Endometrium (tissue), 2 donors: ENCODE measurements around the gene PXYLP1.

Source experiments
- FAIRE-seq: peaks from 2 replicates; lab custom pipeline; 2012; peaks lifted over from hg19 to GRCh38; lab: Jason Lieb, UNC
- donor health status: control.
- donor health status: control.

Gene PXYLP1

DNA sequence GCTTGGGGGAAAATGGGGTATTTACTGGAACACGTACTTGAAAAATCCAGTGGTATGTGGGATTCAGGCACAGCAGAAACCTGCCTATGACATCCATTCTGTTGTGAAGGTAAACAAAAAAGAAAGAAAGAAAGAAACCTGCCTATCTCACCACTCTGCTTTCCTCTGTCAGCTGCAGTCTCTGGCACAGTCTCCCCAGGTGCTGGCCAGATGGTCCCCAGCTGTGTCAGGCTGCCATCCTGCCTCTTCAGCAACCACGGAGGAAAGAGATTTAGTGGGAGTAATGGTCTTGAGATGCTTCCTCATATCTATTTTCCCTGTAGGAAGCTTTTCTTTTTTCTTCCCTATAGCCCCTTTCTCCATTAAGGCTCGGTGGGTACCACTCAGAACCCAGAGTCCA is 2.5 kb upstream of the PXYLP1 start:
- no peak for FAIRE-seq

DNA sequence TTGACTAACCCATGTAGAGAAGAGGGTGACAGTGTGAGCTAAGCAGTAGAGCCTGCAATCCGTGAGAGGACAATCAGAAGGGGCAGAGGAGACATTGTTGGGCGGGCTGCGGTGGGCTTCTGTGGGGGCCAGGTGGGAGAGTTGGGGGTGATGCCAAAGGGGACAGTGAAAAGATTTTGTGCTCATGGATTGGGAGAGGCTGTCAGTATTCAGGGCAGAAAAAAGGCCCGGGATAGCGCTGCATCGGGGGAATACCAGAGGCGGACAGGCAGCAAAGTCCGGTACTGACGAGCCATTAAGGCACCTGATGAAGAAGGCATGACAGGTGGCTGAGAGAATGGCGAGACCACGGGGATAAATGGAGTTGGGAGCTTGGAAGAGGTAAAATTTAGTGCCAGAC is 1.3 kb upstream of the PXYLP1 start:
- FAIRE-seq: no peak

- no peak for FAIRE-seq
Measured at GRCh38 chr3:141231952-141232823, 563 bp downstream of the PXYLP1 start.

GRCh38 chr3:141233457-141234161 is 2.0 kb downstream of the PXYLP1 start:
- no peak for FAIRE-seq

- FAIRE-seq: no peak
Measured at GRCh38 chr3:141234283-141234682, 2.7 kb downstream of the PXYLP1 start.

- FAIRE-seq: no peak
Measured at GRCh38 chr3:141235661-141236171, 4.1 kb downstream of the PXYLP1 start.

DNA sequence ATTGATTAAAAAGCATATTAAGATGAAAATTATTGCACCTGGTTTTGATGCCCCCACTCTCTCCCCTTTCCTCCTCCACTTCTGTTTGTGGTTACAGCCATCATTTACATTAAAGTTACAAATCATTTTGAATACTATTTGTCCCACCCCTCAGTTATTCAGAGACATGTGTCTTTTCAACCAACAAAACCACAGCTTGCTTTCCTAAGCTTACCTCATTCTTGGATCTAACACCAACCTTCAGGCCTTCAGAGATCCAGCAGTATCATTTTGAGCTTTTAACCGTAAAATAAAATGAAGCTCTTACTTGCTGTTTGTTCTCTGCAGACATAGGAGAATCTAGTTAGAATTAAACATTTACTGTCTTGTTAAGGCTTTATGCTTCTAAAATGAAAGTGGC is 4.7 kb downstream of the PXYLP1 start:
- no peak for FAIRE-seq

- FAIRE-seq: no peak
Measured at GRCh38 chr3:141237701-141238521, 6.3 kb downstream of the PXYLP1 start.

GRCh38 chr3:141239511-141240281 is 8.1 kb downstream of the PXYLP1 start:
- FAIRE-seq: no peak

- FAIRE-seq: no peak
Measured at GRCh38 chr3:141240286-141240685, 8.7 kb downstream of the PXYLP1 start.

DNA sequence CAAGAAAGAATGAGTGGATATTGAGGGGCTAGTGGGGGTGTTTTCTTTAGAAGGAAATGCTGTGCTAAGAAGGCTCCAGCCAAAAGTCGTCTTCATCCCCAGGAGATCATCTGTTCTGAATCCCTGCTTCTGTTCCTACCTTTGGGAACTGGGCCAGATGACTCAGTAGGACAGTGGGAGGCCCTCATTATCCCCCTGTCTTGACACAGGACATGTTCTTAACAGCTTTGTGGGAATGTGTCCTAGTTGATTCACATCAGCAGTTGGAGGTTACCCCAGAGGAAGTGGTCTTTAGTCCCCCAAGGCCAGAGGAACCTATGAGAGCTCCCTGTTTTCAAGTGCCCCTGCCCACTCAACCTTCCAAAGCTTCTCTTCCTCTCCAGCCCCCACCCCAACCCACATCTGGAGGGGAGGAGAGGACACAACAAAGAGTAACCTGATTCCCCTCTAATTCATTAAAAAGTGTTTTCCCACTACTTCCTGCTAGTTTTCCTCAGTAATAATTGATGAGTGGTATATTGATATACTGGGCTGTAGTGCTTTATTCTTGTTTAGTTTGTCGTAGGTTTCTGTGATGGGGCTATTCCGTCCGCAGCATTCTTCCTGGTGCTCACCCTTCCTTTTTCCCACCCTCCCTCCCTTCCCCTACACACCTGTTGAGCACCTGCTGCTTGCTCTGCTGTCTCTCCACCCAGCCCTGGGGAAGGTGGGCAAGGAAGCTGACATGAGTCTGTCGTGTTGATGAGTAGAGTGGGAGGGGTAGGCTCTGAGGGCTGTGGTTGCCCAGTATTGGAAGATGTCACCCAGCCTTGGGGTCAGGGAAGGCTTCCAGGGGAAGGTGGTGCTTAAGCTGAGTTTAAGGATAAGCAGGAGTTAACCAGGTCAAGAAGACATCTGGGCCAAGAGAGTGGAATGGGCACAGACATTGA is 9.3 kb downstream of the PXYLP1 start:
- no peak for FAIRE-seq

DNA sequence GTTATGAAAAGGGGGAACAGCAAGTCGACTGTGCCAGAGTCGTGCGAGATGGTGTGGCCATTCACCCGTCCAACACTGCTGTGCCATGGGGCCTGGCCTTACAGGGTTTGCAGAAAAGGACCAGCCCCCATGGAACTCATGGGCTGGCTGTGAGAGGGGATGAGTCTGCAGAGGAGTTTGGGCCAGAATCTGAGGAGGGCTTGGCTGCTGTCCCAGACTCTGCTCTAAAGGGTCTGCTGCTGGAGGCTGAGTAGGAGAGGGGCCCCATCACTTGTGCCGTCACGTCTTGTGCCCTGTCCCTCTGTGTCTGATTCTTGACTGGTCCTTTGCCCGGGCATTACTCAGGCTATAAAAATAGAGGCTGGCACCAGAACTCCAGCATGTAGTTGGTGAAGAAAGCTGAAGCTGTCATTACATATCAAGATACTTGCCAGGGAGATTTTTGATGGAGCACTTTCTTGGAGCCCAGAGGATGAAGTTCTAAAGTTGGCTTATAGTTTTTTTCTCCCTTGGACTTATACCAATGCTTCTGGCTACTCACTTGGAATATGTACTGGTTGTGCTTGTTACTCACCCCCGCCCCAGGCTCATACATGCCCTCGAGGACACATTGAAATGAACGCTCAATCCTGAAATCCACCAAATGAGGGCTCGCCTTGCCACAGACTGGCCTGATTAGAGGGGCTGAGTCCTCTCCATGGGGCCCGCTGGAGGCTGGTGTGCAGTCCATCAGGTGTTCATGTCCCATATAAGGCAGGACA is 10.2 kb downstream of the PXYLP1 start:
- FAIRE-seq: no peak

- no peak for FAIRE-seq
Measured at GRCh38 chr3:141242377-141243092, 10.9 kb downstream of the PXYLP1 start.

DNA sequence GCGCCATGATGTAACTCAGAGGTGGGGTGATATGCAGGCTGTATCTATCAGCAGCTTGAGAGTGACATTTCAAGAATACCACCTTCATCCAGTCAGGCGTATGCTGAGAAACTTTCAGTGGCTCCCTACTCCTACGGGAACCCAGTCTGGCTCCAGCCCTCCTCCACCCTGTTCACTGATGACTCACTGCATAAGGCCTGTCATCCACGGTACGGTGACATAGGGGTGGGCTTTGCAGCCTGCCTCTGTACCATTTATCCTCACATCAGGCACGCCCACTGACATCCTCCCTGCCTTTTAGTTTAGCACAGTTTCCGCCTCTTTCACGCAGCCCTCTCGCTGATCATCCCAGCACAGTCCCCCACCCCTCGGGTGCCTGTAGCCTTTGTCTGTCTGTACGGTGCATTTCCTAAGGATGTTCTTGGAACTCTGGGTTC is 11.7 kb downstream of the PXYLP1 start:
- no peak for FAIRE-seq

GRCh38 chr3:141246224-141246957 is 14.8 kb downstream of the PXYLP1 start:
- no peak for FAIRE-seq

DNA sequence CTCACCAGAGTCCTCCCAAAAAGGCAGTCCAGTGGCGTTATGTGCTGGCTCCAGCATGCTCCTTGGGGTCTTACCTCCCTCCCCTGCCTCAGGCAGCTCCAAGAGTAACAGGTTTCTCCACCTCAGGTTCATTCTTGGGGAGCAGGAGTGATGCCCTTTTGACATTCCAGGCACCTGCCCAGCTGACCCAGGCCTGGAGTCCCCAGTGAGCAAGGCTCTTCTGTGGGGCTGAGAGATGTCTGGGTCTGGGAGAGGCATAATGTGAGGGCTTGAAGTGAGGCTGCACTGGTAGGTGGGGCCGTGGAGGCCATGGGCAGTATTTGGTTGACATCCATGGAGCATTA is 15.3 kb downstream of the PXYLP1 start:
- FAIRE-seq: no peak

GRCh38 chr3:141248064-141248463 is 16.4 kb downstream of the PXYLP1 start:
- FAIRE-seq: no peak

DNA sequence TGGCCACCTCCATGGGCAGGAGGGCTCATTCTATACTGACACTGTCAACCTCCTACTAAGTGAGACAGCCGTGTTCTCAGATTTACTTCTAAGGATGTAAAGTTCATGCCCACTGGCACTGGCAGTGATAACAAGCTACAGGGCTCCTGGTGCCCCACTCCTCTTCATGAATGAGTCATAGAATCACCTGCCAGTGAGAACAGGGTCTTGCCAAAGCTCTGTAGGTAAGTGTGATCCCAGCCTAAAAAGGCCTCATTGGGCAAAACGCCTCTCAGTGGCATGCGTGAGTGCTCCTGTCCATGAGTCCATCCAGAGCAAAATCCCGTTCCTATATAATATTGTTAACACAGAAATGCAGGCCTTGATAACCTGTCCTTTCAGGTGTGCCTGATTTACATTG is 17.4 kb downstream of the PXYLP1 start:
- no peak for FAIRE-seq
